HUDEP-2 (cell line): ENCODE data around the gene MXD4.
"Not testable (repeated sequence)": the region's sequence is repeated elsewhere in the genome, so short reads cannot be mapped to it uniquely, and the experiment has no call there.

ENCODE experiments used
- DNase-seq, 76 experiments: peaks; one replicate each; lab custom pipeline; 2025; ENCODE audit not compliant: unreplicated experiment in 76 of 76; lab: John Stamatoyannopoulos, UW

MXD4 gene

GRCh38 chr4:2276581-2277325, 14.8 kb upstream of the MXD4 start:
- DNase-seq, result no peak

- no peak for DNase-seq
Observed at GRCh38 chr4:2275546-2276251, 13.8 kb upstream of the MXD4 start.

- DNase-seq, result not testable (repeated sequence)
Observed at GRCh38 chr4:2275044-2275397, 13.1 kb upstream of the MXD4 start.

DNA sequence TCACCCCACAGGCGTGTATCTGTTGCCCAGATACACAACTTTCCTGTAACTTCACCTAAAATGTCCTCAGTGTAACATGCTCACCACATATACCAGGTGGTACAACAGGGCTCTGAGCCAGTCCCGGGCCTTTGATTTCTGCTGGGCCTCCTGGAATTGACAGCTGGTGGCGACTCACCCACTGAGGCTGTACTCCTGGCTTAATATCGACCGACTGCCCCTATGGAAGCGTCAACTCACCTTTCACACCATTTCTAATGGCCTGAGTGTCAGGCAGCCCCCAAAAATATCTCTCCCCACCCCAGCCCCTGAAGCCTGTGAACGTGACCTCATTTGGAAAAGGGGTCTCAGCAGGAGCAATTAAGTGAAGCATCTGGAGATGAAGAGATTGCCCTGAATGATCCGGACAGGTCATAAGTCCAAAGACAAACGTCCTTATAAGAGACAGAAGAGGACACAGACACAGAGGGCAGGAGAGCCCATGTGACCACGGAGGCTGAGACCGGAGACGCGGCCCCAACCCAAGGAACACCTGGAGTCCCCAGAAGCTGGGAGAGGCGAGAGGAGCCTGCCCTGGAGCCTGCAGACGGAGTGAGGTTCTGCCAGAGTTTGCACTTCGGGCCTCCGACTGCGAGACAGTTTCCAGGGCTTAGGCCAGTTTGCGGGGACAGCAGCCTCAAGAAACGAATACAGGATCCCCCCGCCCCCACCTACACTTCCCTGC, 12.6 kb upstream of the MXD4 start:
- no peak for DNase-seq

DNA sequence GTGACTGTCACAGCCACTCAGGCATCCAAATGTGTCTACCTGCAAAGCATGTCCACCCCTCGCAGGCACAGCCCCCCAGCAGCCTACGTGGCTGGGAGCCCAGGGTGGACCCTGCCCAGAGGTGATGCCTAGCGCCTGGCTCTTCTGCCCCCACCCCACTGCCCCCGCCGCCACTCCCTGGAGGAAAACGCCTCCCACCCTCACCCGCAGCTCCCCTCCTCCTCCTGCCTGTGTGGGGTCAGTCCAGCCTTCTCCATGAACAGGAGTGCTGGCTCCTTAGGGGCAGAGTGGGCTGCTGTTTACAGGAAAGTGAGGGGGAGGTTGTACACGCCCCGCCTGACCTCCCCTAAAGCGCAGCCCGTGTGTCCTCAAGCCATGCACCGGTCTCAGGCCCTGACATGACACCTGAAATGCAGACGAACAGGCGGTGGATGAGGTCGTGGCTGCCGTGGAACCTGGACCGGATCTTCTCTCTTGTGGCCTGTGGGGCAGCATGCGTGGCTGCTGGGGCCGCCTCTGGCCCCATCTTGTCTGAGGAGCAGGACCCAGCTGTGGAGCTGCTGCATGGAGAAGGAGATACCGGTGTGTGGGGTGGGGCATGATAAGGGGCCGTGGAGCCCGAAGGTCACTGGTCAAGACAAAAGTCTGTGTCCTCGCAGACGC, 11.9 kb upstream of the MXD4 start:
- DNase-seq, result no peak

GRCh38 chr4:2273221-2273620, 11.3 kb upstream of the MXD4 start:
- DNase-seq, result no peak

- DNase-seq, result no peak
Observed at GRCh38 chr4:2272828-2273120, 10.9 kb upstream of the MXD4 start.

GRCh38 chr4:2272026-2272827, 10.3 kb upstream of the MXD4 start:
- no peak for DNase-seq

GRCh38 chr4:2271279-2272025, 9.5 kb upstream of the MXD4 start:
- no peak for DNase-seq

GRCh38 chr4:2270341-2271165, 8.6 kb upstream of the MXD4 start:
- DNase-seq, result no peak

DNA sequence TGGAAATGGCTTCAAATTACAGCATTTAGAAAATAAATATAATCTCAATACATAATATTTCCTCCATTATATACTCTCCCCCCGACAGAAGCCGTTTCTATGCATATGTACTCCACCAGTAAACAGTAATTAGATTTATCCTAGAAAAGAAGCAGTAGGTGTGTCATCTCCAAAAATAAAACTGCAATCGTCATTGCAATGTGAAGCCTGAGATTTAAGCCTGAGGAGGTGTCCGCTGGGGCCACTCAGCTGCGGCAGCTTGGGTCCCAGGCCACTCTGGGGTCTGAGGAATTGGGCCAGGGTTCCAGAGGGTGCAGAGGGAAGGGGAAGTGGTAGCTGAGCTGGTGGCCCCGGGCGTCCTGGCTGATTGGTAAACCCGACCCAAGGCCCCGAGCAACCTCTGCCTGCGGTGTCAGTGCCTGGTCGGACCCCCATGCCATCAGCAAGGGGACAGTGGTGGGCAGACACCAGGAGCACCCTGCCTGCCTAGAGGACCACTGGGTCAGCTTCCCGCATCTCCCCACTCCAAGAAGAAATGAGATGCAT, 7.8 kb upstream of the MXD4 start:
- DNase-seq, result no peak

DNA sequence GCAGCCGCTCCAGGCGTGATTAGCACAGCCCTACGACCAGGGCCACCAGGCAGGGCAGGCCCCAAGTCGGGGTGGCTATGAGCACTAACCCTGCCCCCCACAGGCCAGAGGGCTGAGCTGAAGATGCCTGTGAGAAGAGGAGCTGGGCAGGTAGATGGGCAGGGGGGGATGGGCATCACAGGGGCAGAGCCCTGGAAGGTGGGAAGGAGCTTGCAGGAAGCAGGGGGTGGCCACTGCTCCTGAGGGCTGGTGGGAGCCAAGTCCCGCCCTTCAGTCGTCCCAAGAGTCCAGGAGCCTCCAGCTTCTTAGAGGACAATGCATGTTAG, 7.3 kb upstream of the MXD4 start:
- DNase-seq, result no peak

- DNase-seq, result no peak
Observed at GRCh38 chr4:2268357-2269205, 6.7 kb upstream of the MXD4 start.

DNA sequence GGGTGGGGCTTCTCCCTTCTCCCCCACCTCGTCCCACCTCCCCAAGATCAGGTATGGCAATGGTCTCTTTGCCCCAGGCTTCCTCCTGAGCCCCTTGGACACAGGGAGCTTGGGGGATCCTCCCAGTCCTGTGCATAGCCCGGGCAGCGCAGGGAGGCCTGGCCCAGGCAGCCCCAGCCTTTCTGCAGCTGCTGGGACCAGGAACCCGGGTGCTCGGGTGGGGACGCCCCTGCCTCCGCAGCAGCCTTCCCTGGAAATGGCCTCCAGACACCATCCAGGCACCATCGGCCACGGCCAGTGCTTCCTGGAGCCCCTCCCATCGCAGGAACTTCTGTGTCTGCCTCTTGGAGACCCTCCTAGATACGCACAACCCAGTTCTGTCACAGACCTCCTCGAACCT, 5.9 kb upstream of the MXD4 start:
- DNase-seq, result no peak

GRCh38 chr4:2267320-2267811, 5.5 kb upstream of the MXD4 start:
- DNase-seq, result peak in 51 of 76 experiments; percentile 3 to 60 (median 29)

- no peak for DNase-seq
Observed at GRCh38 chr4:2266821-2267220, 4.9 kb upstream of the MXD4 start.

- peak in 6 of 76 experiments; percentile 11 to 41 (median 25) for DNase-seq
Observed at GRCh38 chr4:2266181-2266580, 4.3 kb upstream of the MXD4 start.
